ENCODE data around the gene HELZ2. TPM values are rescaled to one million over a fixed set of nuclear protein-coding genes. Genes with fewer than 3 reads are reported as not detected.
A peak's percentile ranks its signal among the peaks of the same experiment; 100 is the strongest.

Gene HELZ2
- total and polyA plus RNA-seq, 2 of the 4 experiments (the other 2 are of a cell fraction) = 4.7 to 10.6 TPM

GRCh38 chr20:63568986-63569949 lies 4.8 kb downstream of the HELZ2 start:
- ATAC-seq (ENCODE audit: low read depth) (no peak), DNase-seq (no peak)
- no peaks in the 10 kb centered on the region for H4K20me1 ChIP-seq (ENCODE audit: insufficient read depth, low read length)
- H3K14ac ChIP-seq (replicated peaks; ENCODE audit: low read depth, low read length) = no peak overlapping the region
- no peak overlapping the region for H2BK15ac ChIP-seq (ENCODE audit: low read depth, low read length)
- H2BK20ac ChIP-seq (ENCODE audit: low read depth, low read length) = no peak overlapping the region
- no peak overlapping the region for H3K18ac ChIP-seq (ENCODE audit: low read depth, low read length)
- ChIA-PET POLR2A (ENCODE audit: unreplicated experiment) (no interaction called here), CTCF (no interaction called here)
- H3K27ac ChIP-seq (ENCODE audit: insufficient read depth, low read length) = no peak overlapping the region
- no peak overlapping the region for H4K5ac ChIP-seq (ENCODE audit: low read depth, low read length)
- no peaks in the 10 kb centered on the region for H3K9me3 ChIP-seq (ENCODE audit: control insufficient read depth, insufficient read depth, low read length)
- peaks cover 4 to 11% of the 10 kb centered on the region in 2 experiments for H3K79me1 ChIP-seq (ENCODE audit: low read depth in 1 of 2, low read length in 2 of 2)
- 83% methylated on average over 34 of the region's 46 CpGs; no CpG with 5 or more reads in 1 of the 2 experiments for WGBS, 2 experiments (ENCODE audit: extremely low coverage in 2 of 2, insufficient read length in 1 of 2)
- peaks cover 3% of the 10 kb centered on the region; the same call in 1 of the 2 replicates for H3K9me1 ChIP-seq (ENCODE audit: insufficient read depth, low read length)
- H3K4me2 ChIP-seq (ENCODE audit: low read depth, low read length) = no peak overlapping the region
- H2AFZ ChIP-seq (replicated peaks; ENCODE audit: low read length, poor library complexity) = no peak overlapping the region
- H3K4me3 ChIP-seq (ENCODE audit: insufficient read depth, low read depth, low read length) = no peak overlapping the region
- intact Hi-C loops (cut with micrococcal nuclease) (no loop called here), in situ Hi-C loops (cut with MboI; ENCODE audit: low sequenced_read_pairs) (no loop called here), dilution Hi-C loops (cut with HindIII; ENCODE audit: low sequenced_read_pairs, unreplicated experiment) (no loop called here)
- H2BK5ac ChIP-seq (ENCODE audit: low read depth, low read length, poor library complexity, severe bottlenecking) = no peak overlapping the region
- no peak overlapping the region for H3K4ac ChIP-seq (ENCODE audit: low read depth, low read length)
- no peak overlapping the region for H4K91ac ChIP-seq (ENCODE audit: insufficient read depth, low read depth, low read length)
- peak overlapping the region; percentile 28 for H2AK9ac ChIP-seq (replicated peaks; ENCODE audit: low read depth, low read length, poor library complexity)
- H3K4me1 ChIP-seq (ENCODE audit: control insufficient read depth, insufficient read depth, low read length) = peaks cover 7% of the 10 kb centered on the region
- H2BK120ac ChIP-seq (ENCODE audit: low read depth, low read length) = no peak overlapping the region
- H3K27me3 ChIP-seq (ENCODE audit: control insufficient read depth, insufficient read depth, low read length) = no peaks in the 10 kb centered on the region
- H3K23ac ChIP-seq (ENCODE audit: low read depth, low read length) = no peak overlapping the region
- H3K36me3 ChIP-seq (ENCODE audit: control insufficient read depth, insufficient read depth, low read length) = peaks cover 33% of the 10 kb centered on the region
- no peak overlapping the region for H4K8ac ChIP-seq (ENCODE audit: low read depth in 2 of 2, low read length in 2 of 2)
- no TSS peak for BruUV-seq (replicated peaks)
- TF ChIP-seq MAFK (IDR thresholded peaks at IDR 0.05; ENCODE audit: low read depth, low read length) (no peak), CEBPB (IDR thresholded peaks at IDR 0.05; ENCODE audit: low read depth, low read length) (no peak), RAD21 (IDR thresholded peaks at IDR 0.05; ENCODE audit: low read length) (no peak), CHD1 (IDR thresholded peaks at IDR 0.05; ENCODE audit: low read depth, low read length) (no peak), FOS (IDR thresholded peaks at IDR 0.05; ENCODE audit: low read depth, low read length) (no peak), BHLHE40 (IDR thresholded peaks at IDR 0.05; ENCODE audit: low read depth, low read length) (no peak), USF2 (IDR thresholded peaks at IDR 0.05; ENCODE audit: low read depth, low read length) (no peak), MXI1 (IDR thresholded peaks at IDR 0.05; ENCODE audit: borderline replicate concordance, low read depth, low read length) (no peak), NFE2L2 (IDR thresholded peaks at IDR 0.05; ENCODE audit: low read depth, low read length) (no peak), SMC3 (IDR thresholded peaks at IDR 0.05; ENCODE audit: low read depth, low read length) (no peak), RCOR1 (IDR thresholded peaks at IDR 0.05; ENCODE audit: insufficient replicate concordance, low read length) (no peak), RFX5 (IDR thresholded peaks at IDR 0.05; ENCODE audit: low read depth, low read length) (no peak)
- TF ChIP-seq, protein P1, sequence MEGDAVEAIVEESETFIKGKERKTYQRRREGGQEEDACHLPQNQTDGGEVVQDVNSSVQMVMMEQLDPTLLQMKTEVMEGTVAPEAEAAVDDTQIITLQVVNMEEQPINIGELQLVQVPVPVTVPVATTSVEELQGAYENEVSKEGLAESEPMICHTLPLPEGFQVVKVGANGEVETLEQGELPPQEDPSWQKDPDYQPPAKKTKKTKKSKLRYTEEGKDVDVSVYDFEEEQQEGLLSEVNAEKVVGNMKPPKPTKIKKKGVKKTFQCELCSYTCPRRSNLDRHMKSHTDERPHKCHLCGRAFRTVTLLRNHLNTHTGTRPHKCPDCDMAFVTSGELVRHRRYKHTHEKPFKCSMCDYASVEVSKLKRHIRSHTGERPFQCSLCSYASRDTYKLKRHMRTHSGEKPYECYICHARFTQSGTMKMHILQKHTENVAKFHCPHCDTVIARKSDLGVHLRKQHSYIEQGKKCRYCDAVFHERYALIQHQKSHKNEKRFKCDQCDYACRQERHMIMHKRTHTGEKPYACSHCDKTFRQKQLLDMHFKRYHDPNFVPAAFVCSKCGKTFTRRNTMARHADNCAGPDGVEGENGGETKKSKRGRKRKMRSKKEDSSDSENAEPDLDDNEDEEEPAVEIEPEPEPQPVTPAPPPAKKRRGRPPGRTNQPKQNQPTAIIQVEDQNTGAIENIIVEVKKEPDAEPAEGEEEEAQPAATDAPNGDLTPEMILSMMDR (conservative IDR thresholded peaks at IDR 0.05; ENCODE audit: low read depth, low read length) = no peak
- H2AK5ac ChIP-seq (ENCODE audit: low read depth, low read length) = no peak overlapping the region
- no peak overlapping the region for H3K9ac ChIP-seq (ENCODE audit: low read depth, low read length)
- no peak overlapping the region for H3K56ac ChIP-seq (ENCODE audit: extremely low read depth, insufficient read depth, low read length)
